Measurements from ENCODE around the gene MBNL1.

The MBNL1 gene

DNA sequence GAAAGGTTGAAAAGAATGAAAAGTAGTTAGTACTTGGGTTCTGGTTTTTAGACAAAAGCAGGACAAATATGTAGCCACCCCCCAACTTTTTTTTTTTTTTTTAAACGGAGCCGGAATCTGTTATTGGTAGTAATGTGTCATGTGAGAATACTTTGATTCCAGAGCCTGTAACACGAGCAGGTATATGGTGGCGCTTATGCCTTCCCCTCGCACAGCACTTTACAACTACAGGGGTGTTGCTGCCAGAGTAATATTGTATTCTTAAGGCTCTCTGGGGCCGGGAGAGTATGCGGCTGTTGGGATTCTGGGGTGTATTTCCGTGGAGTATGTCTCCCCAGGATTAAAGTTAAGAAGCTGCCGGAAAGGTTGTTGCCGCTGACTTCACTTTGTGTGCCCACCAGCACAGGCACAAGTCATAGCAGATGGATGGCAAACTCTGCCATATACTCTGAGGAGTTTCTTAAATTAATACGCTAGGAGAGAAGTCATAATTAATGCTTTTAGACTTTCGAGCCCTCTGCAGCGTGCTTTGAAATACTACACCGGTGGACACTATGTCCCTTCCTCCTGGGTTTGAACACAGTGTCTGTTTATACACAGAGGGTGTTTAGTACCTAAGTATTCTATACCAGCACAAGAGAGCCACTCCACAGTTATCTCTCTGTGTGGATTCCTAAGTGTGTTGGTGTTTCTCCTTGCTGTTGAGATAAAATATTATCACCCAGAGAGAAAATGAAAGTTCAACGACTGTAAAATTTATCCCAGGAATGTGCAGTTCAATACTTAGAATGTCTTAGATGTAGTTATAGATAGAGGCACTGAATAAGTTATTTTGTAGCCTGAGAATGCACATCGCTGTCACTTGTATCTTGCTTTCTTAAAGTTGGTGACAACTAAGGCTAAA is 1.4 kb downstream of the MBNL1 start:
- DNase-seq = peak; percentile 72
- in situ Hi-C loops (cut with MboI; ENCODE audit: low pct_unique_long_range_greater_than_20kb, low sequenced_read_pairs) = no loop called here

DNA sequence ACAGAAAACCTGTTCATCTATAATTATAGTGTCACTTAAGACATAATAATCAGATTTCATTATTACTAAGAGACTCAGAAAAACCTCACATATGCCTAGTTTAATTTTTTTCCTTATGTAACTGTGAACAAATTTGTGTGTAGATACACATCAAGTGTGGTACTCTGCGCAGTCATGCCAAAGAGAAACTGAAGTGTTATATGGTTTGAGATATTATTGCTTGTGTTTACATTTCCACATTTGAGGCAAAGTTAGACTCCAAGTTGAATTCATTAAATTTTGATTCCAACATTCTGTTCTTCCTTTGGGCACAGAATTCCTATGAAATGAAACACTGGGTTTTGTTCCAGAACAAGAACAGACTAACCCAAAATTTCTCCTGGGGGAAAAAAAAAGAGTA is 2.2 kb downstream of the MBNL1 start:
- DNase-seq = no peak
- in situ Hi-C loops (cut with MboI; ENCODE audit: low pct_unique_long_range_greater_than_20kb, low sequenced_read_pairs) = no loop called here

DNA sequence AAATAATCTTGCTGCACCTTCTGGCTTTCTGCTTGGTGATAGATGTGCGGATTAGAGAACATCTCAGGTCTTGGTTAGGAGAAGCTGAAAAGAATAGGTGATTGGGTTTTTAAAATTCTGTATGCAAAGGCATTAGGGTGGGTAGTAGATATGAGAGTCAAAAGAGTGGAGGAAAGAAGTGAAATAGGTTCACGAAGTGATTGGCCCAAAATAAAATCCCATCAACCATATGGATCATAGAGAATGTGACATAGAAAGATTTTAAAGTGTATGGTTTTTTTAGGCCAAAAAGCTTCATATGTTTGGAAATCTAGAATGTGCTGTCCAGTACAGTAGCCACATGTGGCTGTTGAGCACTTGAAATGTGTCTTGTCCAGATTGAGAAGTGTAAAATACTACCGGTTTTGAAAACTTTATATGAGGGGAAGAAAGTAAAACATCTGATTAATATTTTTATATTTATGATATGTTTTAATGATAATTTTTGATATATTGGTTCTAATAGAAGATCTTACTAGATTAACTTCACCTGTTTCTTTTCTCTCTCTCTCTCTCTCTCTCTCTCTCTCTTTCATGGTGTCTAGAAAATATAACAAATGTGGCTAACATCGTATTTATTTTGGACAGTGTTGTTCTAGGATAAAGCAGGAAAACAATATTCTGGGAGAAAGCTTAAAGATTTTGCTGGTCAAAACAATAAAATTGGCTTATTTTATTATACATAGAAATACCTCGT is 2.9 kb downstream of the MBNL1 start:
- no peak for DNase-seq
- in situ Hi-C loops (cut with MboI; ENCODE audit: low pct_unique_long_range_greater_than_20kb, low sequenced_read_pairs) = no loop called here

DNA sequence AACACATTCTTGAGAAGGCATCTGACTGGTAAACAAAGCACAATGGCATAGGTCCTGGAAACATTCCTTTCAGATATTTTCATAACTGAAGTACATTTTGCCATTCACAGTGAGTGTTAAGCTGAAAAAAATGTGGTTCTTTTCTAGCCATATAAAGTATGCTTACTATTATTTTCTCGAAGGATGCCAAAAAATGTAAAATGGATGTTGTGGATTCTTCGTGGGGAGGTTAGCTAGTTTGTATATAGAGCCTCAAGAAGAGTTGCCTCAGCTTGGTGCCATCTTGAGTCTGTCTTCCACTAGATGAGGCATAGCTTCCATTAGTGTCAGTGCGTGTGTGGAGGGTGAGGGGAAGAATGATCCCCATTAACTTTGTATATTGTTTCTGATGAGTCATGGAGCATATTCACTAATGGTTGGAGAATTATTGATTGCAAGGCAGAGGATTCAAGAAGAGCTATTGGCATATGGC is 4.1 kb downstream of the MBNL1 start:
- in situ Hi-C loops (cut with MboI; ENCODE audit: low pct_unique_long_range_greater_than_20kb, low sequenced_read_pairs) = no loop called here
- DNase-seq = no peak

DNA sequence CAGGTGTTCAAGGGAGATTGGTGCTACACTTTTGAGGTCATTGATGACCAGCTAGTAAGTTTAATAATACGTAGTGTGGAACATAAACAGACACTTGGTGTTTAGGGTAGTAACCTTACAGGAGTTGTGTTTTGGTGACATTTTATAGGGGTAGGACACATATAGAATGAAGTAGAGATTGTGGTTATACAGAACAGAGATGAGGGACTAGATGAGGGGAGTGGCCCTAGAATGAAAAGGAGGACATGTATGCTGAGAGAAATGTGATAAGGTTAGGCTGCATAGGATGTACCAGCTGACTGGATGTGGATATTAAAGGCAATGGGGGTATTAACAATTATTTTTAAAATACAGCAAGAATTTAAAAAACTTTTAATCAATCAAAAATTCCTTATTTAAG is 8.0 kb downstream of the MBNL1 start:
- no peak for DNase-seq
- in situ Hi-C loops (cut with MboI; ENCODE audit: low pct_unique_long_range_greater_than_20kb, low sequenced_read_pairs) = loop anchor here (25.0 kb wide), 1 partner anchor 161 kb away; no protein-coding TSS in a partner anchor

DNA sequence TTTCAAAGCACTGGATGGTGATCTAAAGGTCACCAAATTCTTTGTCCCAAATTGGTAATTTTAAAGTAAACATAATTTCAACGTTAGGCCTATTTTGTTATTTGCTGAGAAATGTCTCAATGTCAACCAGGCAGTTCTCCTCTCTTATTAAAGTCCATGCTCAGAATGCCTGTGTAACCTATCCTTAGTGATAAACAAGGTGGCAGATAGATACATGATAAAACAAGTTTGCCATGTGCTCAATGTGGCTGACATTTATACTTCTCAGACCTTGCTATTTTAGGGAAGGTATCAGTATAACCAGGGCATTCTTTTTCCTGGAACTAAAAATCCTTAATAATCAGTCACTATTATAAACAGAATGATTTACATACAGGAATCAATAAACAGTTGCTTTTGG is 8.5 kb downstream of the MBNL1 start:
- DNase-seq = no peak
- in situ Hi-C loops (cut with MboI; ENCODE audit: low pct_unique_long_range_greater_than_20kb, low sequenced_read_pairs) = loop anchor here (25.0 kb wide), 1 partner anchor 160 kb away; no protein-coding TSS in a partner anchor

DNA sequence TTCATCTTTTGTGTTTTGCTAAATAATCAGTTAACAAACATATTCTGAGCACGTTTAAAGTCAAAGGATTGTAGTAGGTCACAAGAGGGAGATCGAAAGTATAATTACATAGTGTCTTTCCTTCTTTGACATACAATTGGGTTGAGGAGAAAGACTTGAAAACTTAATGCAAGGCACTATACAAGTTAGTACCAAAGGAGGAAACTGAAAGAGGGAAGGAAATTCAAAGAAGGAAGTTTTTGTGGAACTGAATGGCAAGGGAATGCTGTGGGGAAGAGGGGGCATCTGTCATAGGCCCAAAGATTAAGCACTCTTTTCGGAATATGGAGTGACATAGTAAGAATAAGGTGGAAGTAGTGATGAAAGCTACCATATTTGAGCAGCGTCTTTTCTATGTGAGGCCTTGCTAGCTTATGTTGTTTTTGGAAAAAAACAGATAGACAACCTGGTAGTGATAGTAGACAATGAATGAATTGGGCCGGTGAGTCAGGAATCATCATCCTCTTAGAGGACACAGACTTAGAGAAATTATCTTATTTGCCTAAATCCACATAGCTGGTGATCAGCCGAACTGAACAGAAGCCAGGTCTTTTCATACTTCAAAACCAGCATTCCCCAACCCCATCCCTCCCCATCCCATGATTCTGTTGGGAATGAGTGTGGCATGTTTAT is 10.2 kb downstream of the MBNL1 start:
- no peak for DNase-seq

DNA sequence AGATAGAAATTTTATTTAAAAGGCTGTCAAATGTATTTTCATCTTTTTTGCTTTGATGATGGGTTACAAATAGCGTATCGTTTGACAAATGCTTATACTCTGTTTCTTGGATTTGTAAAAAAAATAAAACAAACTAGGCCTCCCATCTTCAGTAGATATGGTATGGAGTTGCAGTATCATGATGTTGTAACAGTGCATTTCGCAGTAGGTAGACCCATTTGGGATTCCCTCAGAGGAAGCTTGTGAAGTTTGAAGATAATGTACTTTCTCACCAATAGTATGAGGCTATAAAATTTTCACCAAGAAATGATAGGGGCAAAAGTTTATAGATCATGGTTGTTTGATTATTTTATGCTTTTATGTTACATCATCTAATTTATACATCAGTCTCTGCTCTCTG is 10.8 kb downstream of the MBNL1 start:
- in situ Hi-C loops (cut with MboI; ENCODE audit: low pct_unique_long_range_greater_than_20kb, low sequenced_read_pairs) = loop anchor here (25.0 kb wide), 1 partner anchor 158 kb away; no protein-coding TSS in a partner anchor
- DNase-seq = no peak

More for the DNA sequence above, 10.2 kb downstream of the MBNL1 start:
- in situ Hi-C loops (cut with MboI; ENCODE audit: low pct_unique_long_range_greater_than_20kb, low sequenced_read_pairs) = loop anchor here (25.0 kb wide), 1 partner anchor 158 kb away; no protein-coding TSS in a partner anchor

DNA sequence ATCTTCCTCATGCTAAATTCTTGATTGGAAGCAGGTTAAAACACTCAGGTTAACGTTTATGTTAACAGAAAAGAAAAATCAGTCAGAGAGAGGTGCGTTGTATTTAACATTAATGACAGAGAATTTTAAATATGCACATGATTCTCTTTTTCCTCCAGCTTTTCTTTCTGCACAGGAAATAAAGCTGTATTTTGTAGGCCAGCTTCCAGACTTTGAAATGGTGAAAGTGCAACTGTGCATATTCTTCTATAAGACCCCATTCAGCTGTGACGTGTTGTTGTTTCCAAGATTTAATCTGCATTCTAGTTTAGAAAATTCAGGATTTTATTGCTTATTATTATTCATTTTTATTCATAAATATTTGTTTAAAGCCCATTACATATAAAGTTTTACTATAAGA is 11.8 kb downstream of the MBNL1 start:
- DNase-seq = no peak
- in situ Hi-C loops (cut with MboI; ENCODE audit: low pct_unique_long_range_greater_than_20kb, low sequenced_read_pairs) = loop anchor here (25.0 kb wide), 1 partner anchor 157 kb away; no protein-coding TSS in a partner anchor

DNA sequence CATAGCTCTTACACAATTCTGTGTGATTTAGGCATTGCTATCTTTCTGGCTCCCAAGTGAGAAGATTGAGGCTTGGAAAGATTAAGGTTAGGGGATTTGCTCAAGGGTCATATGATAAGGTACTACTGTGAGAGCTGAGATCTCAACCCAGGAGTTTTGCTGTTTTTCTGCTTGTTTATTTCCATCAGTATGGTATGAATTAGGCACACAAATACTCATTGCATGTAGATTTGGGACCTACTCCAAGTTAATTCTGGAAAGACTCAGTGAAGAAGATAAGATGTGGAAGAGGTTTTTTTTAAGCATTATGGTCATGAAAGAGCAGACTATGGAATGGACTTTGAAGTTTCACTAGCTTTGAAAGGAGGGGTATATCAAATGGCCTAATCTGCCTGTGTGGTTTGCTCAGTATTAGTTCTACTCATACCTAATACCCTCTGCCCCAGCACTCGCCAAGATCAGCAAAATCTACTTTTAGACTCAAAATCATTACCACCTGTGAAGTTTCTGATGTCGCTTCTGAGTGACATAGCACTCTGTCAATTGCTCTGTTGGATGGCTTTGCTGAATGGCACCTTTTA is 12.5 kb downstream of the MBNL1 start:
- no peak for DNase-seq
- in situ Hi-C loops (cut with MboI; ENCODE audit: low pct_unique_long_range_greater_than_20kb, low sequenced_read_pairs) = loop anchor here (25.0 kb wide), 1 partner anchor 156 kb away; no protein-coding TSS in a partner anchor

DNA sequence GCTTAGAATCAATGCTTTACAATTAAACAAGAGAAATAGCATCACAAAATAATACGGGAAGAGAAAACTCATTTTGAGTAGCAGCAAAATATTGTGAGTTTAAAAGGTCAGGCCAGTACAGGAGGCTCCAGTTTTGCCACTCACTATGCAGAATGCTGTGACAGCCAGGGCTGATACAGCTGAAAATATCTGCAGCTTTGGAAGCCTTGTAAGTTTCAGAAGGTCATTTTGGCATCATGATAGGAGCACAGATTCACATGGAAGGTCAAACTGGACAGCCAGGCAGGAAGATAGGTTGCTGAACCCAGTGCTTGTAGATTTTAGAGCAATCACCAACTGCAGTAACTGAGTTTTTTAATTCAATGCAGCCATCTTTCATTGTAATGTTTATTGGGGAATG is 14.1 kb downstream of the MBNL1 start:
- in situ Hi-C loops (cut with MboI; ENCODE audit: low pct_unique_long_range_greater_than_20kb, low sequenced_read_pairs) = loop anchor here (25.0 kb wide), 1 partner anchor 154 kb away; no protein-coding TSS in a partner anchor
- no peak for DNase-seq

DNA sequence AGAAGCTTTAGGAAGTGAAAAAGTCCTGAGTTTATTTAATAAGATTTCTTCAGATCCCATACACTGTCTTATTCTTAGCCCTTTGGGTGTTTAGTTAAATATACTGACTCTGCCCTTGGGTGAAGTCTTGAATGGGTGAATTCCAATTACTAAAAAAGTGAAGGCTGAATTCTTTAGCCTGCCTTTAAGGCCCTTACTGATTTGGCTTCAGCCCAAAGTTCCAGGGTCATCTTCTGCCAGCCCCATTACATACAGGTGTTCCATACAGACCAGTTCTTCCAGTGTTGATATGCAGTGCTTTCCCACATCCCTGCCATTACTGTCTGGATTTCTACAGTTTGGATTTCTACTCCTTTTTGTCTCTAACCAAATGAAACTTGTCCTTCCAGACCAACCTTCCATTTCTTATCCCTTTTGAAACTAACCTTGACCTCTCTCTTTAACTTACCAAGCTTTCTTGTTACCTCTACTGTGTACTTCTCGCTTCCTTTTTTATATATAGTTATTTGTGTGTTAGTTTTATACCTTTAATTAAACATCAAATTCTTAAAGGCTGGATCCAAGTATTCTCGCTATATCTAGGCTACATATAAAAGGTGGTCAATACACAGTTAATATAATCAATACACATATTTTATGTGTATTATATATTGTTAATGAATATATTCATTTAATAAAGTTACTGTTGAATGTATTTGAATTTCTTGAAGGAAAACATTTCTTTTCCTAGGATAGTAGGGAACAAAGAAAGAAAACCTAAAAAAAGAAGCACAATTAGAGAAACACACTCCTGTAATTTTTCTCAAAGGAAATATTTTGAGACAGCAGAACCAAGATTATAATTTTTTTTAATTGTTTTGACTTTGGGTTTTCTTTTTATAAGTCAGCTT is 15.0 kb downstream of the MBNL1 start:
- no peak for DNase-seq
- in situ Hi-C loops (cut with MboI; ENCODE audit: low pct_unique_long_range_greater_than_20kb, low sequenced_read_pairs) = loop anchor here (25.0 kb wide), 1 partner anchor 154 kb away; no protein-coding TSS in a partner anchor

DNA sequence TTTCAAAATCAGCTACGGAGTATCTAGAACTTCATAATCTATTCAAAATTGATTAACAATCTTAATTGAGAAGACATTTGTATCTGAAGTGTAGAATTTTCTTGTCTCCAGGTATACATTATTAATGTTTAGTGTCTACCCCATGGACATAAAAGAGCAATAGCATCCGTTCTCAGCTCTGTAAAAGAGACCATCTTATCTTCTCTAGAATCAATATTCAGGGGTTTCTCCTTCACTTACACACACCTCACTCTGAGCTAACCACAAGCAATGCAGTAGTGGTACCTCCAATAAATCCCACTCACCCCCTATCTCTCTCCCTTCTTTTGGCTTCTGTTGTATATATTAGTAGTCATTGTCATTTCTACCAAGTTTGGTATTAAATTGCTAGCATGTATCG is 16.2 kb downstream of the MBNL1 start:
- no peak for DNase-seq
- in situ Hi-C loops (cut with MboI; ENCODE audit: low pct_unique_long_range_greater_than_20kb, low sequenced_read_pairs) = loop anchor here (25.0 kb wide), 1 partner anchor 152 kb away; no protein-coding TSS in a partner anchor

DNA sequence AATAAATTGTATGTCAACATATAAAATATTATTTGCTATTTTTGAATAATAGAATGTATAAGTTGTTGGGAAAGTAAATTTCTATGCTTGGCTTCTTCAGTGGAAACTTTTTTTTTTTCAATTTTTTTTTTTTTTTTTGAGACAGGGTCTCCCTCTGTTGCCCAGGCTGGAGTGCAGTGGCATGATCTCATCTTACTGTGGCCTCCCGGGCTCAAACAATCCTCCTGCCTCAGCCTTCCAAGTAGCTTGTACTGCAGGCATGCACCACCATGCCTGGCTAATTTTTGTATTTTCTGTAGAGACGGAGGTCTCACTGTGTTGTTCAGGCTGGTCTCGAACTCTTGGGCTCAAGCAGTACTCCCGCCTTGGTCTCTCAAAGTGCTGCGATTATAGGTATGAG is 16.8 kb downstream of the MBNL1 start:
- in situ Hi-C loops (cut with MboI; ENCODE audit: low pct_unique_long_range_greater_than_20kb, low sequenced_read_pairs) = loop anchor here (25.0 kb wide), 1 partner anchor 152 kb away; no protein-coding TSS in a partner anchor
- no peak for DNase-seq

DNA sequence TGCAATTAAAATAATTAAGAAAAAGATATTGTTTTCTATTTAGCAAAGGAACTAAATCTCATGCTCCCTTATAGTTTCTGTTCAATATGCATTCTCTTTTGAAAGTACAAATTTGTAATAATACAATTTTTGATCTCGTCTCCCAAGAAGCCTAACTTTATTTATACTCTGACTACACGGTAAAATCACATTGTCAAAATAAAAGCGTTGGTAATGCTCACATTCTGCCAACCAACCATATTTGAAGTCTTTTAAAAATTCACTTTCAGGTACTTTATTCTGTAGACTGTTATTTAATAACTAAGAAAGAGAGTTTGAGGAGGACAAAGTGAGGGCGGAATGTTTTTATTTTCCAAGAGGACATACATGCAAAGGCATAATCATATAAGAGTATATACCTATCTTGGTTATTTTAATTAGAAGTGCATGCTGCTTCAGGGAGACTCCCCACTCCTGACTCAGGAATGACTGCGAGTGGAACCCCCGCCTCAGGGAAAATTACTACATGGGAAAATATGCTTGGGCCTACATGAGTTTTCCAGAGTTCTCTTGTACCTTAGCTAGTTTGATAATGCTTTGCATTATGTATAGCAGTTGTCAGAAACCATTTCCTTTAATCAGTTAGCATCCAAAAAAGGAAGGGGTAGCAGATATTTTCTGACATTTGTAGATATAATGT is 19.3 kb downstream of the MBNL1 start:
- DNase-seq = no peak
- in situ Hi-C loops (cut with MboI; ENCODE audit: low pct_unique_long_range_greater_than_20kb, low sequenced_read_pairs) = loop anchor here (25.0 kb wide), 1 partner anchor 149 kb away; no protein-coding TSS in a partner anchor

DNA sequence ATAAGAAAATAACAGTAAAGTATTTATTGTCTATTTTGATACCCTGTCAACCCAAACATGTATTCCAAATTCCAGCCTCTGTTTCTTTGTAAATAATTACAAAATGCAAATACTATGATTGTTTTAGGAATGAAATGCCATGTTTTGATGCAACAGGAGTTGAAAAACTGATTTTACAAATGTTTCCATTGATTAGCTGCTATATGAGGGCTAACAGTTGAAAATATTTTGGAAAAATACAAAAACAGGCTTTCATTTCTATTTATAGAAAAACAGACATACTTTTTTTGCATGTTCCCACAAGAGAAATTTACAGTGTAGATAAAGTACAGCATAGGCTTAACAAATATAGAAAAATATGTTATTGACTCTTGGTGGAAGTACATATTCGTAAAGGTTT is 20.0 kb downstream of the MBNL1 start:
- in situ Hi-C loops (cut with MboI; ENCODE audit: low pct_unique_long_range_greater_than_20kb, low sequenced_read_pairs) = loop anchor here (25.0 kb wide), 1 partner anchor 149 kb away; no protein-coding TSS in a partner anchor
- DNase-seq = no peak

DNA sequence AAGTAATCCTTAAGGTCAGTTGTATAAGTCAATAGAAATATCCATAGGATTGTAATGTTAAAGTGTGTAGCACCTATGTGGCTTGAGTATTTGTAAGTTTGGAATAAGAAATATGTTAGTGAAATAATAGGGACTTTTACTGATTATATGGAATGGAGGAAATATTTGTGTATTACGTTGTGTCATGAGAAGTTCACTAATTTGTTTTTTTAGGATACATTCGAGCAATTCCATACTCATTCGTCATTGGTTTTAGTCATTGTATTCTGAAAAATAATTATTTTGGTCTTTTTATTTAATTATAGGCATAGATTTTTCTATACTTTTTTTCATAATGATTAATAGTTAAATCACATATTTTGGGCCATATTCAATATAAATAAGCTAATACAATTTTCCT is 21.0 kb downstream of the MBNL1 start:
- in situ Hi-C loops (cut with MboI; ENCODE audit: low pct_unique_long_range_greater_than_20kb, low sequenced_read_pairs) = loop anchor here (25.0 kb wide), 1 partner anchor 148 kb away; no protein-coding TSS in a partner anchor
- DNase-seq = no peak
